K562 (cell line): ENCODE measurements around the gene RBMS1.

Experiments used
- E2F1 ChIP-seq: sonication (generic); formaldehyde crosslinking; IDR thresholded peaks from 2 replicates; pipeline ENCODE4 v1.8.1; 2023; ENCODE audit warnings: mild to moderate bottlenecking, missing genetic modification reagents, moderate library complexity
- EP300 ChIP-seq: IDR thresholded peaks from 2 replicates; pipeline ENCODE4 v1.6.1; 2012; ENCODE audit warnings: low read length, improper control_type of control experiment
- ZNF174 ChIP-seq: fragments of 250-450 bp; sonication (Bioruptor Pico); IDR thresholded peaks from 2 replicates; pipeline ENCODE4 v1.4.0; 2020; ENCODE audit warnings: mild to moderate bottlenecking
- TF ChIP-seq, protein P1 (sequence below), 3 experiments: IDR thresholded peaks in 2 of 3; conservative IDR thresholded peaks in 1 of 3; 2 replicates each; pipeline ENCODE4 v1.5.1; 2011 to 2012; ENCODE audit warnings: low read length in 3 of 3, mild to moderate bottlenecking in 3 of 3, control low read depth in 2 of 3, improper control_type of control experiment in 1 of 3, inconsistent platforms in 1 of 3, low read depth in 1 of 3, mixed read lengths in 1 of 3, moderate library complexity in 1 of 3; ENCODE audit not compliant: insufficient read depth in 2 of 3

- TF ChIP-seq, protein P1, sequence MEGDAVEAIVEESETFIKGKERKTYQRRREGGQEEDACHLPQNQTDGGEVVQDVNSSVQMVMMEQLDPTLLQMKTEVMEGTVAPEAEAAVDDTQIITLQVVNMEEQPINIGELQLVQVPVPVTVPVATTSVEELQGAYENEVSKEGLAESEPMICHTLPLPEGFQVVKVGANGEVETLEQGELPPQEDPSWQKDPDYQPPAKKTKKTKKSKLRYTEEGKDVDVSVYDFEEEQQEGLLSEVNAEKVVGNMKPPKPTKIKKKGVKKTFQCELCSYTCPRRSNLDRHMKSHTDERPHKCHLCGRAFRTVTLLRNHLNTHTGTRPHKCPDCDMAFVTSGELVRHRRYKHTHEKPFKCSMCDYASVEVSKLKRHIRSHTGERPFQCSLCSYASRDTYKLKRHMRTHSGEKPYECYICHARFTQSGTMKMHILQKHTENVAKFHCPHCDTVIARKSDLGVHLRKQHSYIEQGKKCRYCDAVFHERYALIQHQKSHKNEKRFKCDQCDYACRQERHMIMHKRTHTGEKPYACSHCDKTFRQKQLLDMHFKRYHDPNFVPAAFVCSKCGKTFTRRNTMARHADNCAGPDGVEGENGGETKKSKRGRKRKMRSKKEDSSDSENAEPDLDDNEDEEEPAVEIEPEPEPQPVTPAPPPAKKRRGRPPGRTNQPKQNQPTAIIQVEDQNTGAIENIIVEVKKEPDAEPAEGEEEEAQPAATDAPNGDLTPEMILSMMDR (IDR thresholded peaks at IDR 0.05 in 2 of 3, conservative IDR thresholded peaks at IDR 0.05 in 1 of 3; ENCODE audit: insufficient read depth in 2 of 3, low read depth in 1 of 3, low read length in 3 of 3), result no peak
- TF ChIP-seq E2F1 (no peak), ZNF174 (CRISPR knock-in tag) (no peak), EP300 (no peak)
Measured at GRCh38 chr2:160513120-160513519, 19.5 kb upstream of the RBMS1 start.
